ENCODE measurements around the gene ITGAV. TPM values are rescaled to one million over a fixed set of nuclear protein-coding genes. Genes with fewer than 3 reads are reported as not detected.
A peak's percentile ranks its signal among the peaks of the same experiment; 100 is the strongest.

Gene ITGAV
- total and polyA plus RNA-seq, 2 donors (not counting 1 experiment from before 2014, with no cell fraction given) = 121 to 205 TPM

DNA sequence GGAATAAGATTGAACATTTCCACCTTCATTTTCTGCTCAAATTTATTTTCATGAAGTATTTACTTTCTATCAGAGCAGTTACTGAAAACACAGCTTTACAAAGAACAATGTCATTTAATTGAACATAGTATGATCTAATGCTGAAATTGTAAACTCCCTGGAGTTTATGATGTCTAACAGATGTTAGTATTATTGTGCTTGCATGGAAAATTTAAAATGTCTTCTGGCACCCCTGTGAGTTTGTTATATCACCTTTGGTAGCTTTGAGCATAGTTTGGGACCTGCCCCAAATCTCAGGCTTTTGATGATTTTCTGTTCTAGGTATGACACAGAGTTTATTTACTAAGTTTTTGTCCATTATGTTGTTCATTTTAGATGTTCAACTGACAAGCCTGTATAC lies 132.1 kb downstream of the ITGAV start:
- H3K4me2 ChIP-seq (ENCODE audit: extremely low read depth, insufficient read depth, low read length) = no peak overlapping the region
- DNase-seq (ENCODE audit: low read depth in 2 of 2) = no peak
- TF ChIP-seq EZH2 (IDR thresholded peaks at IDR 0.05; ENCODE audit: low read length, missing control alignments) = no peak
- no peak for TF ChIP-seq CTCF (conservative IDR thresholded peaks at IDR 0.05 in 1 of 2, IDR thresholded peaks at IDR 0.05 in 1 of 2; ENCODE audit: low read depth in 1 of 2, low read length in 2 of 2)
- H3K4me1 ChIP-seq (ENCODE audit: control insufficient read depth, extremely low read depth, insufficient read depth, low read length) = no peaks in the 10 kb centered on the region
- no peak overlapping the region for H3K4me3 ChIP-seq (replicated peaks in 1 of 4; ENCODE audit: control extremely low read depth in 1 of 4, insufficient read depth in 1 of 4, low read depth in 3 of 4, low read length in 4 of 4)
- H3K36me3 ChIP-seq (ENCODE audit: control insufficient read depth, insufficient read depth, low read length) = no peaks in the 10 kb centered on the region
- no peaks in the 10 kb centered on the region for H4K20me1 ChIP-seq (ENCODE audit: control insufficient read depth, extremely low read depth, insufficient read depth, low read length)
- H3K9ac ChIP-seq (ENCODE audit: insufficient read depth, low read length) = no peak overlapping the region
- H3K9me3 ChIP-seq (ENCODE audit: control insufficient read depth, insufficient read depth, low read depth, low read length) = no peaks in the 10 kb centered on the region
- no peaks in the 10 kb centered on the region for H3K79me2 ChIP-seq (ENCODE audit: control insufficient read depth, insufficient read depth, low read length)
- H2AFZ ChIP-seq (ENCODE audit: low read length) = no peak overlapping the region
- H3K27ac ChIP-seq (ENCODE audit: insufficient read depth, low read length) = no peak overlapping the region
- H3K27me3 ChIP-seq (ENCODE audit: control insufficient read depth, insufficient read depth, low read length) = no peaks in the 10 kb centered on the region

GRCh38 chr2:186724736-186725135 lies 134.9 kb downstream of the ITGAV start:
- no peaks in the 10 kb centered on the region for H3K9me3 ChIP-seq (ENCODE audit: control insufficient read depth, insufficient read depth, low read depth, low read length)

DNA sequence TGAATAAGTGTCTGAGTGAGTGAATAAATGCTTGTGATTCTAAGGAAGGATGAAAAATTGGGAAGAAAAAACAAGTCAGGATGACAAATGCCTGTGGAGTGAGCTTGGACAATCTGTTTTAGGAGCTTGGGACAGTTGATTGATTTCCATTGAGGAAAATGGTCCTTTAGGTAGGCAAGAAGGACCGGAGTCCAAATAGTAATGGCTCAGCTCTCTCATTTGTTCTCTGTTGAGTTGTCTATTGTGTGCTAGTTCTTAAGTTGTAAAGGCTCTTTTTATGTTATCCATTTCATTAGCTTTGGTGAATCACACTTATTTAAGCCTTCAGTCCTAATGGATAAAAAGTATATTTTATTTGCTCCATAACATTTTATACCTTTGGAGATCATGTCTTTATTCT lies 135.9 kb downstream of the ITGAV start:
- no peaks in the 10 kb centered on the region for H3K36me3 ChIP-seq (ENCODE audit: control insufficient read depth, insufficient read depth, low read length)
- no peak for DNase-seq (ENCODE audit: low read depth in 2 of 2)
- no peak overlapping the region for H2AFZ ChIP-seq (ENCODE audit: low read length)
- H3K79me2 ChIP-seq (ENCODE audit: control insufficient read depth, insufficient read depth, low read length) = no peaks in the 10 kb centered on the region
- no peaks in the 10 kb centered on the region for H3K4me1 ChIP-seq (ENCODE audit: control insufficient read depth, extremely low read depth, insufficient read depth, low read length)
- TF ChIP-seq CTCF (conservative IDR thresholded peaks at IDR 0.05 in 1 of 2, IDR thresholded peaks at IDR 0.05 in 1 of 2; ENCODE audit: low read depth in 1 of 2, low read length in 2 of 2) (no peak), EZH2 (IDR thresholded peaks at IDR 0.05; ENCODE audit: low read length, missing control alignments) (no peak)
- H3K27me3 ChIP-seq (ENCODE audit: control insufficient read depth, insufficient read depth, low read length) = no peaks in the 10 kb centered on the region
- no peaks in the 10 kb centered on the region for H4K20me1 ChIP-seq (ENCODE audit: control insufficient read depth, extremely low read depth, insufficient read depth, low read length)
- no peak overlapping the region for H3K9ac ChIP-seq (ENCODE audit: insufficient read depth, low read length)
- no peak overlapping the region for H3K27ac ChIP-seq (ENCODE audit: insufficient read depth, low read length)
- no peaks in the 10 kb centered on the region for H3K9me3 ChIP-seq (ENCODE audit: control insufficient read depth, insufficient read depth, low read depth, low read length)
- no peak overlapping the region for H3K4me2 ChIP-seq (ENCODE audit: extremely low read depth, insufficient read depth, low read length)
- no peak overlapping the region for H3K4me3 ChIP-seq (replicated peaks in 1 of 4; ENCODE audit: control extremely low read depth in 1 of 4, insufficient read depth in 1 of 4, low read depth in 3 of 4, low read length in 4 of 4)

More at GRCh38 chr2:186724736-186725135, 134.9 kb downstream of the ITGAV start:
- Histone ChIP-seq H2AFZ (ENCODE audit: low read length) (no peak overlapping the region), H3K36me3 (ENCODE audit: control insufficient read depth, insufficient read depth, low read length) (no peaks in the 10 kb centered on the region), H3K4me2 (ENCODE audit: extremely low read depth, insufficient read depth, low read length) (no peak overlapping the region), H3K27me3 (ENCODE audit: control insufficient read depth, insufficient read depth, low read length) (no peaks in the 10 kb centered on the region), H3K79me2 (ENCODE audit: control insufficient read depth, insufficient read depth, low read length) (no peaks in the 10 kb centered on the region), H3K9ac (ENCODE audit: insufficient read depth, low read length) (no peak overlapping the region), H3K4me1 (ENCODE audit: control insufficient read depth, extremely low read depth, insufficient read depth, low read length) (no peaks in the 10 kb centered on the region), H3K27ac (ENCODE audit: insufficient read depth, low read length) (no peak overlapping the region), H4K20me1 (ENCODE audit: control insufficient read depth, extremely low read depth, insufficient read depth, low read length) (no peaks in the 10 kb centered on the region), H3K4me3 (replicated peaks in 1 of 4; ENCODE audit: control extremely low read depth in 1 of 4, insufficient read depth in 1 of 4, low read depth in 3 of 4, low read length in 4 of 4) (no peak overlapping the region)
- TF ChIP-seq CTCF (conservative IDR thresholded peaks at IDR 0.05 in 1 of 2, IDR thresholded peaks at IDR 0.05 in 1 of 2; ENCODE audit: low read depth in 1 of 2, low read length in 2 of 2) = no peak
- TF ChIP-seq EZH2 (IDR thresholded peaks at IDR 0.05; ENCODE audit: low read length, missing control alignments) = no peak
- peak in 1 of 2 donors; percentile 2 for DNase-seq (ENCODE audit: low read depth in 2 of 2)
